PC-3 (cell line): ENCODE results near the gene ANKS4B. TPM values are rescaled to one million over a fixed set of nuclear protein-coding genes. Genes with fewer than 3 reads are reported as not detected.

Experiments used
- ATAC-seq: fragments of 200-7000 bp; cut with Tn5 transposase; 2 replicates; pipeline ENCODE4 v1.9.1; 2020; ENCODE audit warnings: mild to moderate bottlenecking, moderate library complexity
- BruUV-seq: library from RNA; stranded (reverse); fragments of 400-500 nt; replicated peaks from 2 replicates; lab custom pipeline; 2021; lab: Mats Ljungman, UMichigan
- CTCF ChIA-PET: fragments of 300-600 bp; sonication (Branson Sonifier 250); formaldehyde crosslinking; loops from one replicate; lab custom pipeline; 2022; ENCODE audit warnings: antibody characterized with exemption; lab: Charles Lee
- POLR2A ChIA-PET: fragments of 300-600 bp; sonication (Branson Sonifier 250); formaldehyde crosslinking; loops from one replicate; lab custom pipeline; 2022; ENCODE audit warnings: antibody characterized with exemption; ENCODE audit not compliant: unreplicated experiment; lab: Charles Lee
- DNase-seq: peaks from one replicate; pipeline ENCODE4 v3.0.0-alpha.2; 2015
- H2AFZ ChIP-seq: fragments of 300-600 bp; sonication (generic); 2 replicates; pipeline ENCODE4 v1.6.0; 2016; ENCODE audit warnings: antibody characterized with exemption, low read length
- H3F3A ChIP-seq: fragments of 300-600 bp; sonication (generic); one replicate; pipeline ENCODE4 v1.6.0; 2017; ENCODE audit warnings: antibody characterized with exemption, low read length, control low read depth, mild to moderate bottlenecking; ENCODE audit not compliant: unreplicated experiment
- H3K27ac ChIP-seq: fragments of 300-600 bp; sonication (generic); 2 replicates; pipeline ENCODE4 v1.5.1; 2016; ENCODE audit warnings: mild to moderate bottlenecking, low read length
- H3K27me3 ChIP-seq: fragments of 300-600 bp; sonication (generic); 2 replicates; pipeline ENCODE4 v1.6.1; 2016; ENCODE audit warnings: low read length, mixed read lengths
- H3K36me3 ChIP-seq: fragments of 300-600 bp; sonication (generic); 2 replicates; pipeline ENCODE4 v1.6.1; 2016; ENCODE audit warnings: low read depth, mixed run types, low read length, mixed read lengths
- H3K4me1 ChIP-seq: fragments of 300-600 bp; sonication (generic); 2 replicates; pipeline ENCODE4 v1.5.1; 2016; ENCODE audit warnings: low read length; ENCODE audit not compliant: insufficient read depth
- H3K4me2 ChIP-seq: fragments of 300-600 bp; sonication (generic); 2 replicates; pipeline ENCODE4 v1.6.0; 2016; ENCODE audit warnings: low read length
- H3K4me3 ChIP-seq: fragments of 300-600 bp; sonication (generic); 2 replicates; pipeline ENCODE4 v1.5.1; 2016; ENCODE audit warnings: mild to moderate bottlenecking, low read length, mixed read lengths
- H3K79me2 ChIP-seq: fragments of 300-600 bp; sonication (generic); 2 replicates; pipeline ENCODE4 v1.6.1; 2017; ENCODE audit warnings: low read length, mixed read lengths
- H3K9ac ChIP-seq: fragments of 300-600 bp; sonication (generic); 2 replicates; pipeline ENCODE4 v1.6.0; 2016; ENCODE audit warnings: mild to moderate bottlenecking, low read length
- H3K9me2 ChIP-seq: fragments of 300-600 bp; sonication (generic); replicated peaks from 2 replicates; pipeline ENCODE4 v1.6.1; 2016; ENCODE audit warnings: mixed run types, low read length, mixed read lengths
- H3K9me3 ChIP-seq: fragments of 300-600 bp; sonication (generic); 2 replicates; pipeline ENCODE4 v1.6.1; 2016; ENCODE audit warnings: low read length, mixed read lengths
- H4K20me1 ChIP-seq: fragments of 300-600 bp; sonication (generic); 2 replicates; pipeline ENCODE4 v1.6.1; 2016; ENCODE audit warnings: low read length, mixed read lengths
- EZH2 ChIP-seq: fragments of 300-600 bp; sonication (generic); IDR thresholded peaks from one replicate; pipeline ENCODE4 v1.6.1; 2017; ENCODE audit warnings: antibody characterized with exemption, mild to moderate bottlenecking, low read length; ENCODE audit not compliant: unreplicated experiment
- EZH2phosphoT487 ChIP-seq: fragments of 300-600 bp; sonication (generic); IDR thresholded peaks from 2 replicates; pipeline ENCODE4 v1.6.1; 2018; ENCODE audit warnings: mild to moderate bottlenecking, antibody characterized with exemption, low read length, borderline replicate concordance
- intact Hi-C: fragments of 100-400 bp; cut with micrococcal nuclease; formaldehyde crosslinking; loops from 2 replicates; pipeline ENCODE4 v1.9.0; 2023
- total RNA-seq: library from RNA; depleted of rRNA; stranded (reverse); fragments of >200 nt; gene quantifications from 2 replicates; pipeline ENCODE4 v1.2.3, GENCODE V29; 2014
- TF ChIP-seq, protein P1 (sequence below): fragments of 300-600 bp; sonication (generic); conservative IDR thresholded peaks from 2 replicates; pipeline ENCODE4 v1.5.1; 2017; ENCODE audit warnings: antibody characterized with exemption, low read depth, mild to moderate bottlenecking, low read length

Gene ANKS4B
- total RNA-seq, 1 experiment from 2014 or later = not detected

GRCh38 chr16:21190013-21190412, 43.5 kb upstream of the ANKS4B start:
- Histone ChIP-seq H3K9me2 (no peaks in the 10 kb centered on the region), H3K9me3 (no peaks in the 10 kb centered on the region), H3F3A (no peaks in the 10 kb centered on the region), H3K9ac (no peak overlapping the region), H3K27ac (no peak overlapping the region), H3K36me3 (no peaks in the 10 kb centered on the region), H3K27me3 (peaks cover 6% of the 10 kb centered on the region; the same call in 1 of the 2 replicates), H4K20me1 (no peaks in the 10 kb centered on the region), H3K79me2 (no peaks in the 10 kb centered on the region), H3K4me2 (no peak overlapping the region), H3K4me1 (peaks cover 11% of the 10 kb centered on the region), H3K4me3 (no peak overlapping the region), H2AFZ (no peak overlapping the region)
- ChIA-PET POLR2A (no interaction called here), CTCF (interaction anchor here (2.2 kb wide), 1 partner anchor 111 kb away, joined by 9 read pairs; no protein-coding TSS in a partner anchor)
- no TSS peak for BruUV-seq
- ATAC-seq (no peak), DNase-seq (no peak)
- intact Hi-C loops = no loop called here
- TF ChIP-seq EZH2 (no peak), EZH2phosphoT487 (no peak)
- TF ChIP-seq, protein P1, sequence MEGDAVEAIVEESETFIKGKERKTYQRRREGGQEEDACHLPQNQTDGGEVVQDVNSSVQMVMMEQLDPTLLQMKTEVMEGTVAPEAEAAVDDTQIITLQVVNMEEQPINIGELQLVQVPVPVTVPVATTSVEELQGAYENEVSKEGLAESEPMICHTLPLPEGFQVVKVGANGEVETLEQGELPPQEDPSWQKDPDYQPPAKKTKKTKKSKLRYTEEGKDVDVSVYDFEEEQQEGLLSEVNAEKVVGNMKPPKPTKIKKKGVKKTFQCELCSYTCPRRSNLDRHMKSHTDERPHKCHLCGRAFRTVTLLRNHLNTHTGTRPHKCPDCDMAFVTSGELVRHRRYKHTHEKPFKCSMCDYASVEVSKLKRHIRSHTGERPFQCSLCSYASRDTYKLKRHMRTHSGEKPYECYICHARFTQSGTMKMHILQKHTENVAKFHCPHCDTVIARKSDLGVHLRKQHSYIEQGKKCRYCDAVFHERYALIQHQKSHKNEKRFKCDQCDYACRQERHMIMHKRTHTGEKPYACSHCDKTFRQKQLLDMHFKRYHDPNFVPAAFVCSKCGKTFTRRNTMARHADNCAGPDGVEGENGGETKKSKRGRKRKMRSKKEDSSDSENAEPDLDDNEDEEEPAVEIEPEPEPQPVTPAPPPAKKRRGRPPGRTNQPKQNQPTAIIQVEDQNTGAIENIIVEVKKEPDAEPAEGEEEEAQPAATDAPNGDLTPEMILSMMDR = no peak

DNA sequence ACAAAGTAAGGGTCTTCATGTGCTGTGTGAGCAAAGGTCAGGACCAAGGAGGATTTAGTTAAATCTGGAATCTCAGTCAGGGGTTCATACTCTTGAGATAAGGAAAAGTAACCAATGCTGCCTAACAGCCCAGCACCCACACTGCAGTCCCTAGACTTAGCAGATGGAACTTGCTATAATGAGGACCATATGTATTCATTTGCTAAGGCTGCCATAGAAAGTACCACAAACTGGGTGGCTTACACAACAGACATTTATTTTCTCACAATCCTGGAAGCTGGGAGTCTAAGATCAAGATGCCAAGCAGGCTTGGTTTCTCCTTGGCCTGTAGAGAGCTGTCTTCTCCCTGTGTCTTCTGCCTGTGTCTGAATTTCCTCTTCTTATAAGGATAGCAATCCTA, 42.9 kb upstream of the ANKS4B start:
- ATAC-seq = no peak
- no peak overlapping the region for H3K27ac ChIP-seq
- no peaks in the 10 kb centered on the region for H3K79me2 ChIP-seq
- intact Hi-C loops = no loop called here
- H3K4me1 ChIP-seq = peaks cover 11% of the 10 kb centered on the region
- no peak for DNase-seq
- TF ChIP-seq EZH2 (no peak), EZH2phosphoT487 (no peak)
- TF ChIP-seq, protein P1 = no peak
- ChIA-PET POLR2A (no interaction called here), CTCF (no interaction called here)
- peaks cover 8% of the 10 kb centered on the region; the same call in 1 of the 2 replicates for H3K27me3 ChIP-seq
- no peaks in the 10 kb centered on the region for H3K9me2 ChIP-seq
- H3K9me3 ChIP-seq = no peaks in the 10 kb centered on the region
- no TSS peak for BruUV-seq
- no peak overlapping the region for H3K9ac ChIP-seq
- no peak overlapping the region for H3K4me2 ChIP-seq
- H3F3A ChIP-seq = no peaks in the 10 kb centered on the region
- H3K36me3 ChIP-seq = no peaks in the 10 kb centered on the region
- H4K20me1 ChIP-seq = no peaks in the 10 kb centered on the region
- no peak overlapping the region for H2AFZ ChIP-seq
- H3K4me3 ChIP-seq = no peak overlapping the region

DNA sequence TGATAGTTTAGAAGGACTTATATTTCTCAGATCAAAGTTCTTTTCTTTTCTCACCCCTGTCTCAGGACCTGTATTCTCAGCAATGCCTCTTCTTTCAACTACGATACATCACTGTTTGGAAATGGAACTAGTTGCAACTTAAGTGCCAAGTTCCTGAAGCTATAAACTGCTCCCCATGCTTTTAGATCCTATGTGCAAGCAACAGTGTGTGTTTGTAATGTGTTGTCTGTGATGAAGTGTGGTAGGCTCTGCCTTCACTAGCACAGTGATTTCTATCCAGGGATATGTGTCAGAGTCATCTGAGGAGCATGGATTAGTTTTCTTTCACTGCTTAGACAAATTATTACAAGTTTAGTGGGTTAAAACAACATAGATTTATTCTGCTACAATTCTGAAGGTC, 40.5 kb upstream of the ANKS4B start:
- Histone ChIP-seq H2AFZ (no peak overlapping the region), H3K36me3 (no peaks in the 10 kb centered on the region), H3K27ac (no peak overlapping the region), H3F3A (no peaks in the 10 kb centered on the region), H3K4me1 (peaks cover 7% of the 10 kb centered on the region), H3K4me3 (no peak overlapping the region), H4K20me1 (no peaks in the 10 kb centered on the region), H3K4me2 (no peak overlapping the region), H3K27me3 (peaks cover 21% of the 10 kb centered on the region), H3K9ac (no peak overlapping the region), H3K79me2 (no peaks in the 10 kb centered on the region), H3K9me2 (no peaks in the 10 kb centered on the region), H3K9me3 (no peaks in the 10 kb centered on the region)
- BruUV-seq = no TSS peak
- TF ChIP-seq EZH2 (no peak), EZH2phosphoT487 (no peak)
- TF ChIP-seq, protein P1 = no peak
- intact Hi-C loops = no loop called here
- ChIA-PET POLR2A (no interaction called here), CTCF (no interaction called here)
- DNase-seq (no peak), ATAC-seq (no peak)
